Activated naive CD8-positive, alpha-beta T cell (primary cell): ENCODE results near the gene KLK13.

Experiments used
- H3K27ac Mint-ChIP-seq: one replicate; pipeline ENCODE4 v1.8.0; 2021; ENCODE audit warnings: mixed read lengths
- H3K27me3 Mint-ChIP-seq: one replicate; pipeline ENCODE4 v1.8.0; 2021; ENCODE audit warnings: mixed read lengths
- H3K36me3 Mint-ChIP-seq: one replicate; pipeline ENCODE4 v1.8.0; 2021; ENCODE audit warnings: mixed read lengths
- H3K4me1 Mint-ChIP-seq: one replicate; pipeline ENCODE4 v1.8.0; 2021; ENCODE audit warnings: low read depth, mixed read lengths
- H3K4me3 Mint-ChIP-seq: one replicate; pipeline ENCODE4 v1.8.0; 2021; ENCODE audit warnings: mild to moderate bottlenecking, mixed read lengths
- H3K9me3 Mint-ChIP-seq: one replicate; pipeline ENCODE4 v1.8.0; 2021; ENCODE audit warnings: low read depth, mixed read lengths

The KLK13 gene

DNA sequence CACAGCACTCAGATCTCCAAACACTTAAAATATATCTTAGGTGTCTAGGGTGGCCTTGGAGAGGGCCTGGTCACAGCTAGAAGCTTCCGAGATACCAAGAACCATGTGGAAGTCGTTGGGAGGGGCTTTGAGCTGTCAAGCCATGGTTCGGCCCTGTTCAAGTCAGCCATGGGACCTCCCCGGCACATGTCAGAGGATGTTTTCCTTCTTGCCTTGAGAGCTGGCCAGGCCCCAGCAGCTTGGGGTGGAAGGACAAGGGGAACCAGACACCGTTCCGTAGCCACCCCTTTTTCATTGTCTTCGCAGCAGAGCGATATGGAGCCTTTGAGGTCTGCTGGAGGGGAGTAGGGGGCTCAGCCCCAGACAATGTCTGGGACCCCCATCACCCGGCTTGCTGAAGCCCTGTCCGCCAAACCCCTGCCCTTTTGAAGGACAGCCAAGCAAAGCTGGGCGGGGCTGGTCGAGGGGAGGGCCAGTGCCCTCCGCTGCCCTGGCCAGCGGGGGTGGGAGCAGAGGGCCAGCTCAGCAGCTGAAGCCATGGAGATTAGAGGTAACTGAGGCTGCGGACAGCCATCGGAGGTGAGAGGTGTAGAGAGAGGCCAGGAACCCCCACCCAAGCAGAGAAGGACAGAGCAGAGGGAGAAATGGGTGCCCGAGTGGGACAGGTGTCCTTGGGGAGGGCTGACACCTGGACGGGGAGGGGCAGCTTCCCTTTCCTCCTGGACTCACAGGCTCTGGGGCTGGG is 38.9 kb downstream of the KLK13 start:
- Mint-ChIP-seq H3K4me3 (no peak overlapping the region), H3K4me1 (no peaks in the 10 kb centered on the region), H3K27ac (no peak overlapping the region), H3K27me3 (peaks cover 20% of the 10 kb centered on the region), H3K36me3 (no peaks in the 10 kb centered on the region), H3K9me3 (no peaks in the 10 kb centered on the region)

DNA sequence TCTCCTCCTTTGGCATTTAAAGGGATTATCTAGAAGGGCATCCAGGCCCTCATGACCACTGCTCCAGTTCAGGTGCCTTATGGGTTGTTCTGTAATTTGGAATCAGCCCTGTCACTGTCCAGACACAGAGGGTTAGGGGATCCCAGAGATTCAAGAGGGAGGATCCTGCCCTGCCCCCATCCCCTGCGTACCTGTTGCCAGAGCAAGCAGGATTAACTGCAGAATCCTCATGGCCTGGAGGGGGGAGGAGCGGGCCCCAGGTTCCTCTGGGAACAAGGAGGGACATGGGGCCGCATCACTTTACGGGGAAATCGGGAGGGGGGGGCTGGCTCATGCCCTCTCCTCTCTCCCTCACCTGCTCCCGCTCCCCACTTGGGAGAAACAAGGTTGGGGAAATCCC is 39.5 kb downstream of the KLK13 start:
- no peaks in the 10 kb centered on the region for H3K4me1 Mint-ChIP-seq
- H3K27me3 Mint-ChIP-seq: peaks cover 16% of the 10 kb centered on the region
- no peak overlapping the region for H3K4me3 Mint-ChIP-seq
- no peaks in the 10 kb centered on the region for H3K36me3 Mint-ChIP-seq
- no peak overlapping the region for H3K27ac Mint-ChIP-seq
- no peaks in the 10 kb centered on the region for H3K9me3 Mint-ChIP-seq

DNA sequence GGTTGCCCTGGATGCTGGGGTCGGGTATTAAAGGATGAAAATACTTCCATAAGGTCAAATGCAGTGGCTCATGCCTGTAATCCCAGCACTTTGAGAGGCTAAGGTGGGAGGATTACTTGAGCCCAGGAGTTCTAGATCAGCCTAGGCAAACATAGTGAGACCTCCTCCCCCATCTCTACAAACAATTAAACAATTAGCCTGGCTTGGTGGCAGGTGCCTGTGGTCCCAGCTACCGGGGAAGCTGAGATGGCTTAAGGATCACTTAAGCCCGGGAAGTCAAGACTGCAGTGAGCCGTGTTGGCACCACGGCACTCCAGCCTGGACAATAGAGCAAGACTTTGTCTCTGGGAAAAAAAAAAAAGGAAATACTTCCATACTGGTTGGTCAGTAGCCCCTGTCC is 40.0 kb downstream of the KLK13 start:
- Mint-ChIP-seq H3K27me3 (peaks cover 19% of the 10 kb centered on the region), H3K27ac (no peak overlapping the region), H3K36me3 (no peaks in the 10 kb centered on the region), H3K4me1 (peaks cover 1% of the 10 kb centered on the region), H3K9me3 (no peaks in the 10 kb centered on the region), H3K4me3 (no peak overlapping the region)

GRCh38 chr19:51023946-51024345 is 40.9 kb downstream of the KLK13 start:
- no peak overlapping the region for H3K27ac Mint-ChIP-seq
- no peak overlapping the region for H3K4me3 Mint-ChIP-seq
- peaks cover 17% of the 10 kb centered on the region for H3K27me3 Mint-ChIP-seq

GRCh38 chr19:51022526-51022925 is 42.4 kb downstream of the KLK13 start:
- Mint-ChIP-seq H3K27ac (no peak overlapping the region), H3K27me3 (peaks cover 20% of the 10 kb centered on the region), H3K4me3 (no peak overlapping the region), H3K9me3 (no peaks in the 10 kb centered on the region), H3K36me3 (no peaks in the 10 kb centered on the region), H3K4me1 (peaks cover 13% of the 10 kb centered on the region)

More at GRCh38 chr19:51023946-51024345, 40.9 kb downstream of the KLK13 start:
- no peaks in the 10 kb centered on the region for H3K36me3 Mint-ChIP-seq
- peaks cover 4% of the 10 kb centered on the region for H3K4me1 Mint-ChIP-seq
- H3K9me3 Mint-ChIP-seq: no peaks in the 10 kb centered on the region

- H3K36me3 Mint-ChIP-seq: no peaks in the 10 kb centered on the region
These were observed 43.8 kb downstream of the KLK13 start for GRCh38 chr19:51020988-51021651.

GRCh38 chr19:51019544-51019925 is 45.4 kb downstream of the KLK13 start, which contains the start of gene KLK10:
Gene KLK10 (minus strand): TSS chr19:51019709. CDS start chr19:51019130, 579 bp downstream.
- H3K27me3 Mint-ChIP-seq: peaks cover 28% of the 10 kb centered on the region
- no peaks in the 10 kb centered on the region for H3K9me3 Mint-ChIP-seq
- H3K27ac Mint-ChIP-seq: no peak within 1 kb of the TSS
- H3K4me3 Mint-ChIP-seq: peak within 1 kb of the TSS; percentile 86
- H3K4me1 Mint-ChIP-seq: peaks cover 25% of the 10 kb centered on the region
- H3K36me3 Mint-ChIP-seq: no peaks in the 10 kb centered on the region

More at GRCh38 chr19:51020988-51021651, 43.8 kb downstream of the KLK13 start:
- Mint-ChIP-seq H3K27me3 (peaks cover 22% of the 10 kb centered on the region), H3K4me3 (no peak overlapping the region), H3K9me3 (no peaks in the 10 kb centered on the region), H3K4me1 (peaks cover 22% of the 10 kb centered on the region), H3K27ac (no peak overlapping the region)

- Mint-ChIP-seq H3K36me3 (no peaks in the 10 kb centered on the region), H3K27ac (no peak overlapping the region), H3K4me3 (peak overlapping the region; percentile 86), H3K9me3 (no peaks in the 10 kb centered on the region), H3K4me1 (peaks cover 25% of the 10 kb centered on the region), H3K27me3 (peaks cover 34% of the 10 kb centered on the region)
These were observed 45.9 kb downstream of the KLK13 start for GRCh38 chr19:51018745-51019543.

- no peak overlapping the region for H3K27ac Mint-ChIP-seq
- peak overlapping the region; percentile 64 for H3K4me3 Mint-ChIP-seq
- H3K27me3 Mint-ChIP-seq: peaks cover 40% of the 10 kb centered on the region
- no peaks in the 10 kb centered on the region for H3K36me3 Mint-ChIP-seq
- no peaks in the 10 kb centered on the region for H3K9me3 Mint-ChIP-seq
- H3K4me1 Mint-ChIP-seq: peaks cover 25% of the 10 kb centered on the region
These were observed 47.9 kb downstream of the KLK13 start for GRCh38 chr19:51016798-51017683.

DNA sequence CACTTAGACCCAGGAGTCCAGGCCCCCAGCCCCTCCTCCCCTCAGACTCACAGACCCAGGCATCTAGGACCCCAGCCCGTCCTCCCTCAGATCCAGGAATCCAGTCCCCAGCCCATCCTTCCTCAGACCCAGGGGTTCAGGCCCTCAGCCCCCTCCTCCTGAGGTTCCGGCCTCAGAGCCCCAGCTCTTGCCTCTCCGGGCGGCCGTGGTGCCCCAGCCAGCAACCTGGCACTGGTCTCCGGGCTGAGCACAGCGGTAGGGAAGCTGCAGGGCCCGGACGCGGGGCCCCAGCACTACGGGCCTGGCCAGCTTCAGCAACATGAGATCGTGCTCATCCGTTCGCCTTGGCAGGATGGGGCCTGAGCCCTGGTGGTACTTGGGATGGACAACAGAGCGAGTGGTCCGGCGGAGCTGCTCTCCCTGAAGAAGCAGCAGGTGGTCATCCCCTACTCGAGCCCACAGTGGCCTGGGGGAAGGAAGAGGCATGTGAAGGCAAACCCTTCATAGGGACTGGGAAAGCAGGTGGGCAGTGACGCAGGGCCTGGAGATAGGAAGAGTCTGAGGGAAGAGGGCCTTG is 49.1 kb downstream of the KLK13 start:
- Mint-ChIP-seq H3K27ac (no peak overlapping the region), H3K27me3 (peaks cover 40% of the 10 kb centered on the region), H3K4me1 (peaks cover 25% of the 10 kb centered on the region), H3K9me3 (no peaks in the 10 kb centered on the region), H3K4me3 (no peak overlapping the region), H3K36me3 (no peaks in the 10 kb centered on the region)

- Mint-ChIP-seq H3K9me3 (no peaks in the 10 kb centered on the region), H3K4me1 (peaks cover 21% of the 10 kb centered on the region), H3K4me3 (no peak overlapping the region), H3K36me3 (no peaks in the 10 kb centered on the region), H3K27me3 (peaks cover 40% of the 10 kb centered on the region), H3K27ac (no peak overlapping the region)
These were observed 50.6 kb downstream of the KLK13 start for GRCh38 chr19:51014242-51014641.

DNA sequence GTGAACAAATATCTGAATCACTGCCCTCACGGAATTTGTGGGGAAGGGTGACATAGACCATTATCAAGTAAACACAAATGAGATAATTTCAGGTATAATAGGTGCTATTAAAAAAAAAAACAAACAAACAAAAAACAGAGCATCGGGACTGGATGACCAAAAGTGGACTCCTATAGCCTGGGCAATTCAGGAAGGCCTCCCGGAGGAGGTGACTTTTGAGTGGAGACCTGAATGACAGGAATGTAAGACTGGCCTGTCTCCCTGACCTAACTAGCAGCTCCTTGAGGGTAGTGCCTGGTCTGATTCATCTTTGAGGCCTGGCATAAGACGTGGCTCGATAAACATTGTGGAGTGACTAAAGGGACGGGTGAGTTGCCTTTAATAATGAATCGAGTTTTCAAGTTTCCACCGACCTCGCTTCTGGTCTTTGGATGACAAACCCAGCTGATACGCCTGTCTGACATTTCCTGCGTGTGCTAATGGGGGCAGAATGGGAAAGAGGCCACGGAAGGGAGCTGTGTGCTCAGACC is 52.2 kb downstream of the KLK13 start:
- no peak overlapping the region for H3K27ac Mint-ChIP-seq
- no peak overlapping the region for H3K4me3 Mint-ChIP-seq
- peaks cover 36% of the 10 kb centered on the region for H3K27me3 Mint-ChIP-seq
- H3K36me3 Mint-ChIP-seq: no peaks in the 10 kb centered on the region
- H3K9me3 Mint-ChIP-seq: no peaks in the 10 kb centered on the region
- peaks cover 13% of the 10 kb centered on the region for H3K4me1 Mint-ChIP-seq

GRCh38 chr19:51010066-51010795 is 54.7 kb downstream of the KLK13 start:
- no peaks in the 10 kb centered on the region for H3K9me3 Mint-ChIP-seq
- no peak overlapping the region for H3K4me3 Mint-ChIP-seq
- peaks cover 35% of the 10 kb centered on the region for H3K27me3 Mint-ChIP-seq
- H3K36me3 Mint-ChIP-seq: no peaks in the 10 kb centered on the region
- H3K27ac Mint-ChIP-seq: no peak overlapping the region
- no peaks in the 10 kb centered on the region for H3K4me1 Mint-ChIP-seq
